Measurements from ENCODE around the gene ZCCHC2.

ZCCHC2 gene

GRCh38 chr18:62522504-62523254 is at the start of gene ZCCHC2:
TSS of gene ZCCHC2 (plus strand) at chr18:62523025. CDS start at chr18:62523425, 400 bp downstream.
- DNase-seq (ENCODE audit: low read depth in 2 of 2), result peak; percentile 95 to 98

GRCh38 chr18:62479574-62479973 is 43.3 kb upstream of the ZCCHC2 start:
- no peak for DNase-seq (ENCODE audit: low read depth in 2 of 2)

DNA sequence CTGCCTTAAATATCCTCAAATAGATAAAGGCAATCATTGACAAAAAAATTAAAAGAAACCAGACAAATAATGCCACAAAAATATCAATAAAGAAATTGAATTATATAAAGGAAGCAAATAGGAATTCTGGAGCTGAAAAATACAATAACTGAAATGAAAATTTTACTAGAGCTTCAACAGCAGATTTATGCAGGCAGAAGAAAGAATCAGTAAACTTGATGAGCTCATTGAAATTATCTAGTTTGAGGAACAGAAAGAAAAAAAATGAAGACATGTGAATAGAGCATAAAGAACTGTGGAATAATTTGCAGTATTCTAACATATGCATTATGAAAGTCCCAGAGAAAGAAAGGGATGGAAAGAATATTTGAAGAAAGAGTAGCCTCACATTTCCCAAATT is 41.9 kb upstream of the ZCCHC2 start:
- no peak for DNase-seq (ENCODE audit: low read depth in 2 of 2)

- DNase-seq (ENCODE audit: low read depth in 2 of 2), result no peak
These were observed 37.9 kb upstream of the ZCCHC2 start for GRCh38 chr18:62484941-62485340.

DNA sequence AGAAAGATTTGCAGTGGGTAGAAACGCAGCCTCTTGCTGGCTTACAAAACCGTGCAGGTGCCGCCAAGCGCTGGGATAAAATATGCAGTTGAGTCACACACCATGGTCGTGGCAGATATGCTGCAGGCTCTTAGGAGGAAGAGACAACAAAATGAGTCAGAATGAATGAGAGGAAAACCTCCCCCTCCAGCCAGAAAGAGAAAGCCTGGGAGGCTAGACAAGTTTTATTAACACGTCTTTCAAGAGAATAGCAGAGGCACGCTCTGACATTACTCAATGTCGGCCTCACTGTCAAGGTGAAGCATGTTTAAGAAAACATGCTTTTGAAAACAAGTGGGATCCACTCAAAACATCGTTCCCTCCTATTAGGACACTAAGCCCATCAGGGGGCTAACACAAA is 37.1 kb upstream of the ZCCHC2 start:
- DNase-seq (ENCODE audit: low read depth in 2 of 2), result no peak

GRCh38 chr18:62486290-62486964 is 36.4 kb upstream of the ZCCHC2 start:
- no peak for DNase-seq (ENCODE audit: low read depth in 2 of 2)

GRCh38 chr18:62487161-62487560 is 35.7 kb upstream of the ZCCHC2 start:
- DNase-seq (ENCODE audit: low read depth in 2 of 2), result no peak

DNA sequence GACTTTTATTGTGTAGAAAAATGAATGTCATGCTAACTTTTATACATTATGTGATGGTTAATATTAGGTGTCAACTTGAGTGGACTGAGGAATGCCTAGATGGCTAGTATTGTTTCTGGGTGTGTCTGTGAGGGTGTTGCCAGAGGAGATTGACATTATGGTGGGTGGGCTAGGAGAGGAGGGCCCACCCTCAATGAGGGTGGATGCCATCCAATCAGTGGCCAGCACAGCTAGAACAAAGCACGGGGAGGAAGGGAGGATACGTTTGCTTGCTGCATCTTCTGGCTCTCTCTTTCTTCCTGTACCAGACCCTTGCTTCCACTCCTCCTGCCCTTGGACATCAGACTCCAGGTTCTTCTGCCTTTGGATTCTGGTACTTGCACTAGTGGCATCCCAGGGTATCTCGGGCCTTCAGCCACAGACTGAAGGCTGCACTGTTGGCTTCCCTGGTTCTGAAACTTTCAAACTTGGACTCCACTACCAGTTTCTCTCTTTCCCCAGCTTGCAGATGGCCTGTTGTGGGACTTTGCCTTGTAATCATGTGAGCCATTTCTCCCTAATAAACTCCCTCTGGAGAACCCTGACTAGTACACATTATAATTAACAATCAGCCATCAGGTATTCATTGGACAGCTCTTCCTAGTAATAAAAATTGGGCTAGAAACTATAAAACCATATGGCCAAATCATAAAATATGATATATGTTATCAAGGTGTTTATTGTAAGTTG is 31.7 kb upstream of the ZCCHC2 start:
- DNase-seq (ENCODE audit: low read depth in 2 of 2), result no peak

- no peak for DNase-seq (ENCODE audit: low read depth in 2 of 2)
These were observed 29.6 kb upstream of the ZCCHC2 start for GRCh38 chr18:62493033-62493862.

- DNase-seq (ENCODE audit: low read depth in 2 of 2), result no peak
These were observed 28.1 kb upstream of the ZCCHC2 start for GRCh38 chr18:62494764-62495163.

- no peak for DNase-seq (ENCODE audit: low read depth in 2 of 2)
These were observed 26.6 kb upstream of the ZCCHC2 start for GRCh38 chr18:62496262-62496661.

DNA sequence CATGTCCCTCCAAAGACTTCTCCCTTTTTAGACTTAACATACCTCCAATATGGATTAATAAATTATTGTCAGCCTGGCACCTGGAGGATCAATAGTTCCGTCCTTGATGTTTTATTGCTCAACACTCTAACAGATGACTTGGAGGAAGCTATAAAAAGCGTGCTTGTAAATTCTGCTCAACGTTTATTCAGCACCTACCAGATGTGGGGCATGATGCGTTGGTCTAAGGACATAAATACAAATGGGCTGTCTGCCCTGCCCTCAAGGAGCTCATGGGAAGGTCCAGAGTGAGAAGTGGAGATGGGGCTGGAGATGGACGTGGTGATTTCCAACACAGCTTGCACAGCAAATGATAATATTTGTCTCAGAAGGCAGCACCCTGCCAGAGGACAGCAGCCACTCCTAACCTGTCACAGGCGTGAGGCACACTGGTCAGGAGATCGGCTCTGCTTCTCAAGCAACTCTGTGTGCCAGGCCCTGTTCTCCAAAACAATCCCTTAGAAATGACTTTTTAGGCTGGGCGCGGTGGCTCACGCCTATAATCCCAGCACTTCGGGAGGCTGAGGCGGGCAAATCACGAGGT is 25.5 kb upstream of the ZCCHC2 start:
- no peak for DNase-seq (ENCODE audit: low read depth in 2 of 2)

DNA sequence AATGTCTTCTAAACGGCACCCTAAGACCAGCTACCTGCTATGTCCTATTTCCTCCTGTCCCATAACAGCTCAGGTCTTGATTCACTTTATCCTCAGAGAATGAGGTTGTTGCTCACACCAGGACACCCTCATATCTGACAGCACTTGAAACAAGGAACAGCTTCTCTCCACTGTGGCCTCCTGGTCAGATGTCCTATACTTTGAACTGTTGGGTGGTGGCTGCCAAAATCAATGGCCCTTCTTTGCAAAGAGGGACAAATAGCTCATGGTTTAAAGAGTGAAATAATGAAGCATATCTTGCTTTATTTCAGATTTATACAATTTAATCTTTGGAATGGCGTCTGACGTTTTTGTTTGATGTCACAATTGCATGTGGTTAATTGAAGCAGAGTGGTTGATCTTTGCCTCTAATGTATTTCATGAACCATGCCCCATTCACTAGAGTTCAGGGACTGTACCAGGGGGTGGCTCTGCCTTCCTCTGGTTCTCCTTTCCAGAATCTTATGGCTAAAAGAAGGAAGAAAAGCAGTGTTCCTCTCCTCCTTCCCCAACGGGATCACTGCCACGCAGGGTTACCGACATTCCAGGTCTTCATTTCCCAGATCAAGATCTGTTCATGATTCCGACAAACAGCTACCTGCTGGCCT is 24.1 kb upstream of the ZCCHC2 start:
- no peak for DNase-seq (ENCODE audit: low read depth in 2 of 2)

DNA sequence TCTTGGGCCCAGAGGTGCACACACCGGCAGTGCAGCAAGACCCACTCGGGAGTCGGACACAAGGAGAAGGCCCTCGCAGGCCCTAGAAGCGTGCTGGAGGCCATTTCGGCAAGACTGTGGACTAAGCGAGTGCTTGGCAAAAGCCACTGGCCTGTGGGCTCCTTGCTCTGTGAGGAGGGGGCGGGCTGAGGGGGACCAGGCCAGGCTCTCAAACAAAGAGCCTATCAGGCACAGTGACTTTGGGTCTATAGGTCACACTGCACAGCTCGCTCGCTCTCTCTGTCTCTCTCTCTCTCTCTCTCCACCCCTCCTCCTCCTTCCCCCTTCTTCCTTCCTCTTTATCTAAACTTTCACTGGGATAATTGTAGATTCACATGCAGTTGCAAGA is 23.6 kb upstream of the ZCCHC2 start:
- no peak for DNase-seq (ENCODE audit: low read depth in 2 of 2)

DNA sequence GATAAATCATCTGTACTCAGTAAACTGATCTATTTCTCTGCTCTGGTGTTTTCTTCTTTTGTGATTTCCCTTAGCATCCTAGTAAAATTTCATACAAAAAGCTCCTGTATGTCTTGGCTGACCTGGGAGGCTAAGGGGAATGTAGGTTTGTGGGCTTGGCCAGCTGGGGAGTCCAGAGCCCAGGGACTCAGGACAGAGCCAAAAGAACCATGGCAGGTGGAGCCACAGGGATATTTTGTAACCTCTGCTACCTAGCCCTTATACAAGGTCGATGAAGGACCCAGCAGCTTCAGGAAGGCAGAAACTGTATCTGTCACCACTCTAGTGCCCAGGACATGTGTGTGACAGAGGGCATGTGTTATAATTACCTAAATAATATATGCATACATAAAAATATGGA is 22.7 kb upstream of the ZCCHC2 start:
- no peak for DNase-seq (ENCODE audit: low read depth in 2 of 2)

GRCh38 chr18:62500966-62501591 is 21.7 kb upstream of the ZCCHC2 start:
- DNase-seq (ENCODE audit: low read depth in 2 of 2), result no peak

DNA sequence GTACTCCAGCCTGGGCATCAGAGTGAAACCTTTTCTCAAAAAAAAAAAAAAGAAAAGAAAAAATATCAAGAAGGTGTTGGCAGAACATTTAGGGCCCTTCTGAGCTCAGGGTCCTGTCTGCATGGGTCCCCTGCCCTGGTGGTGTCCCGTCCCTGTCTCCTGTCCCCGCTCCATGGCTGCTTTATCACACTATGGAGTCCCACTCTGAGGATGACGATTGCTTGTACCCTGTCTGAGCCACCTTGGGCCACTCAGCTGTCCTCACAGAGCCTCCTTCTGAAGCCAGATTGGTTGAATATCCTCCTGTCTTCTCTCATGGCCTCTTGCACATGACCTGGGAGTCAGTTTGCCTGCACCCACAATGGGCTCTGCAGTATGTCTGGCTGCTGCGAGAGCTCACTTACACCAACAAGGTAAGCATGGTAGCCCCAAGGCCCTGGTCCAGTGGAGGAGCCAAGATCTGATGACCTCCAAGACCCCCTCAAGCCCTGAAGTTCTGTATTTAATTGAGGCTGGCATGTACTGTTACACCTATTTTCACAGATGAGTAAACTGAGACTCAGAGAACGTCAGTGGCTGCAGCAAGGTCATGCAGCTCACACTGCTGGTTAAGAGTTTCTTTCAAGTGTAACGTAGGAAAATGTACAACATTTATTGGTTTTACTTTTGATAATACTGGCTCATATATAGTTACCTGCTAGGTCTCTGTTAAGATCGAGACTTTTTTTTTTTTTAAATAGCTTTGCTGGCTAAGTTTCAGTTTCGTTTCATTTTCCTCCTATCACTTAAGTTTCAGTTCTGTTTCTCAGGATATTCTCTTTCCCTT is 16.9 kb upstream of the ZCCHC2 start:
- DNase-seq (ENCODE audit: low read depth in 2 of 2), result no peak

- no peak for DNase-seq (ENCODE audit: low read depth in 2 of 2)
These were observed 16.2 kb upstream of the ZCCHC2 start for GRCh38 chr18:62506495-62507143.

DNA sequence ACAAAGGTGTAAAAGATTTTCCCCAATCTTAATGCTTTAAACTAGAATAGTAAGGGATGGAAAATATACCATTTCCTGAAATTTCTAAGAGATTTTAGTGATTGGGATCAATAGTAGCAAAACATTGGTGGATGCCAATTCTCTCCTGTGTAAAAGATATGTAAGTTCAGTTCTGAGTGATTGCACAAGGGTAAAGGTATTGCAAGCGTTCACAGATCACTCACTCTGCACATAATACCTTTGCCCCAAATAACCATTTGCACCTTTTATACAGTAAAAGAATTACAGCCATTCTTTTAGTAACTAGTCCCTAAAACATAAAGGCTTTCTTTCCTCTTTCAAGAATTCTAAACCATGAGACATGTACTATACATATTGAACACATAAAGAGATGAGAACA is 13.0 kb upstream of the ZCCHC2 start:
- DNase-seq (ENCODE audit: low read depth in 2 of 2), result no peak

All from stimulated activated CD8-positive, alpha-beta memory T cell treated with anti-CD3 and anti-CD28 coated beads, Interleukin-15, amount 100 ng/mL, for 4 hours (primary cell).